Progenitor cell of endocrine pancreas (in vitro differentiated cells): Measurements from ENCODE around the gene NTN5. TPM values are rescaled to one million over a fixed set of nuclear protein-coding genes. Genes with fewer than 3 reads are reported as not detected.

ENCODE experiments used
- DNase-seq: peaks from one replicate; pipeline ENCODE4 v3.0.0; 2021; ENCODE audit warnings: low spot score; ENCODE audit not compliant: unreplicated experiment
- H3K27ac Mint-ChIP-seq: 2 replicates; pipeline ENCODE4 v1.8.0; 2021; ENCODE audit warnings: mild to moderate bottlenecking, moderate library complexity, mixed read lengths
- H3K27me3 Mint-ChIP-seq: 2 replicates; pipeline ENCODE4 v1.8.0; 2021; ENCODE audit warnings: mixed read lengths
- H3K36me3 Mint-ChIP-seq: 2 replicates; pipeline ENCODE4 v1.8.0; 2022; ENCODE audit warnings: mixed read lengths; ENCODE audit not compliant: insufficient read depth
- H3K4me1 Mint-ChIP-seq: 2 replicates; pipeline ENCODE4 v1.8.0; 2021; ENCODE audit warnings: low read depth, mixed read lengths
- H3K4me3 Mint-ChIP-seq: 2 replicates; pipeline ENCODE4 v1.8.0; 2021; ENCODE audit warnings: low read depth, mild to moderate bottlenecking, moderate library complexity, mixed read lengths
- H3K9me3 Mint-ChIP-seq: 2 replicates; pipeline ENCODE4 v1.8.0; 2021; ENCODE audit warnings: low read depth, mixed read lengths
- total RNA-seq: library from RNA; stranded (reverse); gene quantifications from 2 replicates; pipeline ENCODE4 v1.2.1, GENCODE V29; 2021
- TF ChIP-seq, protein P1 (sequence below): fragments of 200-600 bp; sonication (generic); IDR thresholded peaks from one replicate; pipeline ENCODE4 v1.5.0; 2021; ENCODE audit warnings: antibody characterized with exemption, mild to moderate bottlenecking; ENCODE audit not compliant: unreplicated experiment

Gene NTN5
- total RNA-seq, 1 donor from 2014 or later = 0.91 TPM

GRCh38 chr19:48619692-48620585 lies 52.9 kb downstream of the NTN5 start:
- no peaks in the 10 kb centered on the region for H3K27me3 Mint-ChIP-seq
- H3K4me1 Mint-ChIP-seq = peaks cover 37% of the 10 kb centered on the region
- TF ChIP-seq, protein P1, sequence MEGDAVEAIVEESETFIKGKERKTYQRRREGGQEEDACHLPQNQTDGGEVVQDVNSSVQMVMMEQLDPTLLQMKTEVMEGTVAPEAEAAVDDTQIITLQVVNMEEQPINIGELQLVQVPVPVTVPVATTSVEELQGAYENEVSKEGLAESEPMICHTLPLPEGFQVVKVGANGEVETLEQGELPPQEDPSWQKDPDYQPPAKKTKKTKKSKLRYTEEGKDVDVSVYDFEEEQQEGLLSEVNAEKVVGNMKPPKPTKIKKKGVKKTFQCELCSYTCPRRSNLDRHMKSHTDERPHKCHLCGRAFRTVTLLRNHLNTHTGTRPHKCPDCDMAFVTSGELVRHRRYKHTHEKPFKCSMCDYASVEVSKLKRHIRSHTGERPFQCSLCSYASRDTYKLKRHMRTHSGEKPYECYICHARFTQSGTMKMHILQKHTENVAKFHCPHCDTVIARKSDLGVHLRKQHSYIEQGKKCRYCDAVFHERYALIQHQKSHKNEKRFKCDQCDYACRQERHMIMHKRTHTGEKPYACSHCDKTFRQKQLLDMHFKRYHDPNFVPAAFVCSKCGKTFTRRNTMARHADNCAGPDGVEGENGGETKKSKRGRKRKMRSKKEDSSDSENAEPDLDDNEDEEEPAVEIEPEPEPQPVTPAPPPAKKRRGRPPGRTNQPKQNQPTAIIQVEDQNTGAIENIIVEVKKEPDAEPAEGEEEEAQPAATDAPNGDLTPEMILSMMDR = no peak
- peak overlapping the region; percentile 99 for H3K27ac Mint-ChIP-seq
- peak overlapping the region; percentile 93 for H3K4me3 Mint-ChIP-seq
- H3K9me3 Mint-ChIP-seq = no peaks in the 10 kb centered on the region
- H3K36me3 Mint-ChIP-seq = peaks cover 11% of the 10 kb centered on the region
- DNase-seq = no peak

GRCh38 chr19:48618916-48619691 lies 53.7 kb downstream of the NTN5 start, which contains the start of the genes RPL18 and SPHK2:
RPL18 (minus strand) TSS chr19:48619178; CDS start chr19:48619143, 35 bp downstream.
SPHK2 (plus strand) TSS chr19:48619506; CDS start chr19:48620515, 1,009 bp downstream.
- Mint-ChIP-seq H3K4me3 (peak within 1 kb of the TSS; percentile 93), H3K9me3 (no peaks in the 10 kb centered on the region), H3K27ac (peak within 1 kb of the TSS; percentile 99), H3K36me3 (peaks cover 11% of the 10 kb centered on the region), H3K27me3 (no peaks in the 10 kb centered on the region), H3K4me1 (peaks cover 39% of the 10 kb centered on the region)
- TF ChIP-seq, protein P1 = no peak
- peak; percentile 92 for DNase-seq

DNA sequence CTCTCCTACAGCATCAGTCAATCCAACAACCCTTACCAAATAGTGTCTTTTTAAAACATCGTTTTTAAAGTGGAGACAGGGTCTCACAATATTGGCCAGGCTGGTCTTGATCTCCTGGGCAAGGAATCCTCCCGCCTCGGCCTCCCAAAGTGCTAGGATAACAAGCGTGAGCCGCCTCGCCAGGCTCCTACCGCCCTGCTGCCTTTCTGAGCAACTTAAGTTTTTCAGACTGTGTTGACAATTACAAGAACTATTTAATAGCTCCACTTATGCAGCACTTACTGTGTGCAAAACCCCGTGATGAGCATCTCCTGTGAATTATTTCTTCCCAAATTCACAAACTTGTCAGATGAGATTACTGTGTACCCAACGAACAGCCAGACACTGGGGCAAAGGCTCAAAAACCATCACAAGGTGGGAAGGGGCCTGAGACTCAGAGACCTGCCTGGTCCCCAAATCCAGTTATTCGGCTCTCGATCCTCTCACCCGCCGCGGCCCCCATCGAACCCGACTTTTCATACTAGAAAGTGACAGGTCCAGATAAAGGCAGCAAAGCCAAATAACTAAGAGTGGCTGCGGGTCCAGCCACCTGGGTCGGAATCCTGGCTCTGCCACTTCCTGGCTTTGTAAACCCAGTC lies 54.4 kb downstream of the NTN5 start:
- Mint-ChIP-seq H3K36me3 (peaks cover 11% of the 10 kb centered on the region), H3K4me1 (peaks cover 37% of the 10 kb centered on the region), H3K4me3 (peak overlapping the region; percentile 93), H3K9me3 (no peaks in the 10 kb centered on the region), H3K27ac (peak overlapping the region; percentile 99), H3K27me3 (no peaks in the 10 kb centered on the region)
- TF ChIP-seq, protein P1 = no peak
- no peak for DNase-seq

DNA sequence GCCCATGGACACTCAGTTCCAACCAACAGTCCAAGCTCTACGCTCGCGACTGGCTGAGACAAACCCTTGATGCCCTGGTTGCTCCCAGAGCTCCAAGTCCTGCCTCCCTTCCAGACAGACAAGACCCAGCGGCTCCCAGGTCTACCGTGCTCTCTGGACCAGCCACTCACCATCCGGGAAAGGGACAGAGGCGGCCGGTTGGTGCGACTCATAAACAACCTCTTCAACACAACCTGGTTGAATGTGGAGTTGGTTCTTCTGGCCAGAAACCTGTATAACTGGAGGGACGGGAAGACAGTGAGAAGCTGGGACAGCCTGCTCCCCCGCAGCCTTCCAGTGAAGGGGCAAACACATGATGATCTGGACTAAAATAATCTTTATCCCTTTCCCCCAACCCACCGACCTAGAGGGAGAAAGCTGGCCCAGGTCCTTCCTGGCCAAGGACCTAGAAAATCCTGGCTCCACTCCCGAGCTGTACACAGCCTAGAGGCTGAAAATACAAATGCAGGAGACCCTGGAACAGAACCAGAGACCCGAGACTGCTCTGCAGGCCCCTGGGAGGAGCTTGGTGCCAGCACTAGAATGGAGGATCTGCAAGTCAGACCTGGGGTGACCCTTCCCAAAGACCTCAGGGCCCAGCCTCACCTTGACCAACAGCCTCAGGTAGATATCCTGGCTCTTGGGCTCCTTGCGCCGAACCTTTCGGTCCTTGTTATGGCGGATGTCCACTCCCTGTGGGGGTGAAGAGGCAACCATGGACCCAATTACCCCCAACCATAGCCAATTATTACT lies 55.5 kb downstream of the NTN5 start:
- H3K36me3 Mint-ChIP-seq = peaks cover 11% of the 10 kb centered on the region
- H3K4me3 Mint-ChIP-seq = peak overlapping the region; percentile 93
- H3K4me1 Mint-ChIP-seq = peaks cover 35% of the 10 kb centered on the region
- peak overlapping the region; percentile 99 for H3K27ac Mint-ChIP-seq
- no peak for DNase-seq
- H3K9me3 Mint-ChIP-seq = no peaks in the 10 kb centered on the region
- no peaks in the 10 kb centered on the region for H3K27me3 Mint-ChIP-seq
- TF ChIP-seq, protein P1 = no peak
